ENCODE results near the gene GCC2.
"Not testable (repeated sequence)": the region's sequence is repeated elsewhere in the genome, so short reads cannot be mapped to it uniquely, and the experiment has no call there.

The GCC2 gene

GRCh38 chr2:108525258-108525657 is 76.3 kb downstream of the GCC2 start:
- not testable (repeated sequence) for DNase-seq (ENCODE audit: low spot score)

GRCh38 chr2:108531674-108532055 is 82.7 kb downstream of the GCC2 start:
- no peak for DNase-seq (ENCODE audit: low spot score)

GRCh38 chr2:108533832-108534583 is 85.0 kb downstream of the GCC2 start, which contains the start of gene LIMS1:
Gene LIMS1, plus strand, starts transcription at chr2:108534470. Its CDS starts 93 bp downstream, at chr2:108534563.
- DNase-seq (ENCODE audit: low spot score), result peak; percentile 86

DNA sequence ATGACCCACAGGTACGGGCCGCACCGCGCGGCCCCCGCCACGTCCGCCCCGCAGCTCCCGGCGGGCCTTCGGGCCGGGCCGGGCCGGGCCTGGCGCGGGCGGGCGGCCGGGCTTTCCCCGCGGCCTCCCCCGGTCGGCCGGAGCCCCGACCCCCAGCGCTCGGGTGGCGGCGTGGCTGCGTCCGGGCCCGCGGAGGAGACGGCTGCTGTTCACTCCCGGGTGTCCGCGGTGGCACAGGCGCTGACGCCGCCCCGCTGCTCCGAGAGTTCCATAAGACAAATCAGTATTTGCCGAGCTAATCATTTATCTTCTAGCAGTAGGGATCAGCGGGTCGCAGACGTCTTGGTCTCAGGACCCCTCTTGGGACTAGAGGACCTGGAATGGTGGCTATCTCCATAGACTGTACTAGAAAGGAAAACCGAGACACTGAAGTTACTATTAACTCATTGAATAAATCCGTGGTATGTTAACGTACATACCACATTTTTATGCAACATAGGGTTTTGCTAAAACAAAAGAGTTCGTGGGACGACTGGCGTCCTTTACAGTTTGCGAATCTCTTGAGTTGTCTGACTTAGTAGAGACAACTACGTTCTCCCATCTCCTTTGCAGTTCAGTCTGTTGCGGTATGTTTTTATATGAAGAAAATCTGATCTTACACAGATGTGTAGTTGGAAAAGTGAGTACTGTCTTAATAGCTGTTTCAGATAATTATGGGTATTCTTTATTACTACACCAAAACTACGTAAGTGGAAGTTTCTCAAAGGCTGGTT is 85.8 kb downstream of the GCC2 start:
- DNase-seq (ENCODE audit: low spot score), result peak; percentile 30

DNA sequence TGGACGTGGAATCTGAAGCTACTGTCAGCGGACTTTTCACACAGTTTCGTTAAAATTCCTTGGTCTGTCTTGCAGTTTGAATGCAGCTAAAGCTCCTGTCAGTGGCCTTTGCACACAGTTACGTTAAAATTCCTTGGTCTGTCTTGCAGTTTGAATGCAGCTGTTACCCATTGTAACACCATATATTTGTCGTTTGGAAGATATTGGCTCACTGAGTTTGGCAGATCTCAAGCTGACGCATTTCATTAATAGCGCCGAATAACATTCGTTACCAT is 86.3 kb downstream of the GCC2 start:
- no peak for DNase-seq (ENCODE audit: low spot score)

- no peak for DNase-seq (ENCODE audit: low spot score)
Observed at GRCh38 chr2:108536133-108536780, 87.3 kb downstream of the GCC2 start.

DNA sequence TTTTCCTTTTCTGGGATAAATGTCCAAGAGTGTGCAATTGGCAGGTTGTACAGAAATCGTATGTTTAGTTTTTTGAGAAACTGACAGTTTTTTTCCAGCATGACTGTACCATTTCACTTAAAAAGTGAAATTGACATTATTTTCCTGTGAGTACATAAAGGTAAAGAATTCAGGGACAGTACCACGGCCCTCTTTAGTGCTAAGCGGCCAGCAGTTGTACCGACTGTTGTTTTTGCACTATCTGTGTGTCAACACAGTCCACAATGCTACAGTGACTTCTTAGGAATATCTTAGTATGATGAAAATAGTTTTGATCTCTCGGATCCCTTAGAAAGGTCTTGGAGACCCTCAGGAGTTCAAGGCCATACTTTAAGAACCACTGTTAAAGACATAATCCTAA is 87.9 kb downstream of the GCC2 start:
- DNase-seq (ENCODE audit: low spot score), result no peak

GRCh38 chr2:108538000-108538625 is 89.1 kb downstream of the GCC2 start:
- no peak for DNase-seq (ENCODE audit: low spot score)

GRCh38 chr2:108541451-108541850 is 92.4 kb downstream of the GCC2 start:
- no peak for DNase-seq (ENCODE audit: low spot score)

GRCh38 chr2:108542071-108542470 is 93.1 kb downstream of the GCC2 start:
- no peak for DNase-seq (ENCODE audit: low spot score)

- DNase-seq (ENCODE audit: low spot score), result no peak
Observed at GRCh38 chr2:108547606-108548005, 98.6 kb downstream of the GCC2 start.

GRCh38 chr2:108548208-108549003 is 99.4 kb downstream of the GCC2 start:
- DNase-seq (ENCODE audit: low spot score), result no peak

- no peak for DNase-seq (ENCODE audit: low spot score)
Observed at GRCh38 chr2:108552566-108552965, 103.6 kb downstream of the GCC2 start.

GRCh38 chr2:108553209-108553919 is 104.4 kb downstream of the GCC2 start:
- no peak for DNase-seq (ENCODE audit: low spot score)

DNA sequence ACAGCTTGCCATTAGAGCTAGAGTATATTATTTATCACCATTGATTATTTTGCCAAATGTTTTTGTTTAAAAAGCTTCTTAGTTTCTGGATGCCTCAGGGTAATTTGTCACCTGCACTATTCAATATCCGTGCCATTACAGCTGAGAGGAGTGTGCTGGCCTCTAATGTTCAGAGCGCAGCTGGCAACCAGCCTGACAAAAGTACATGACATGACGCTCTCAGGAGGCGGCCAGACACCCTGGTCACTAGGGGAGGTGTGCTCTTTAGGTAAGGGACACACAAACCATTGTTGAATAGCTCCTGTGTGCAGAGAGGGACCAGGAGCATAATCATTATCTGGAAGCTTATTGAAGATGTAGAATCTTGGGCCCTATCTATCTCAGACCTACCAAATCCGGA is 105.5 kb downstream of the GCC2 start:
- no peak for DNase-seq (ENCODE audit: low spot score)

DNA sequence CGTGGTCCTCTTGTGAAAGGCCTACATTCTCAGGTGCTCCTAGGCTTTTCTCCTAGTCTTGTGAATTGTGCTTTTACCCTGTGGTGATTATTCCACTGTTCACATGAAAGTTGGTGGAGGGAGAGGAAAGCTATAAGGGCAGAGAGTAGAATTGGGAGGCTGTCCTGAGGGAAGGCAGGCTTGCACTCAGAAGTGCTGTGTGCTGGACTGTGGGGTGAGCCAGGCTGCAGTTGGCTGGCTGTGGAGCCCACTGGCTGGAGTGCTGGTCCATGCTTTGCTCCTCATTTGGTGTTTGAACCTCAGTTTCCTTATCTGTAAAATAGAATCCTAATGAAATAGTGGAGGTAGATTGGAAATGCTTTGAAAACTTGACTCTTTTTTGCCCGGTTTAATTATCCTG is 106.6 kb downstream of the GCC2 start:
- no peak for DNase-seq (ENCODE audit: low spot score)

DNA sequence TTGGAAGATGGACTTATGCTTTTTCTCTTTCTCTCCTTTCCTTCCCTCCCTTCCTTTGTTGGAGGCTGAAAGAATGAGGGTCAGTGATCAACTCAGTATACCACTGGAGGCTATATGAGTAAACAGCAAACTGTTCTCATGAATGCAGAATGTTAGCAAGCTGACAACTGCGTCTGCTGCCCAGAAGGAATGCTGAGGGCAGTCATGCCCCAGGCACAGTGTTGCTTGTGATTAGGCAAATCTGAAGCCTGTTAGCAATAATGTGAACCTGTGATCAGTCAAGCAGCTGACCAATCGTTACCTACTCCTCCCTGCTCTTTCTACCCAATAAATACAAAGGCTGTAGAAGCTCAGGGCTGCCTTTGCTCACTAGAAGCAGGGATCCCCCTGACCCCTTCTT is 107.6 kb downstream of the GCC2 start:
- DNase-seq (ENCODE audit: low spot score), result not testable (repeated sequence)
